ENCODE measurements around the gene TMC6.
A peak's percentile ranks its signal among the peaks of the same experiment; 100 is the strongest.
"Not testable (repeated sequence)": the region's sequence is repeated elsewhere in the genome, so short reads cannot be mapped to it uniquely, and the experiment has no call there.

TMC6 gene

DNA sequence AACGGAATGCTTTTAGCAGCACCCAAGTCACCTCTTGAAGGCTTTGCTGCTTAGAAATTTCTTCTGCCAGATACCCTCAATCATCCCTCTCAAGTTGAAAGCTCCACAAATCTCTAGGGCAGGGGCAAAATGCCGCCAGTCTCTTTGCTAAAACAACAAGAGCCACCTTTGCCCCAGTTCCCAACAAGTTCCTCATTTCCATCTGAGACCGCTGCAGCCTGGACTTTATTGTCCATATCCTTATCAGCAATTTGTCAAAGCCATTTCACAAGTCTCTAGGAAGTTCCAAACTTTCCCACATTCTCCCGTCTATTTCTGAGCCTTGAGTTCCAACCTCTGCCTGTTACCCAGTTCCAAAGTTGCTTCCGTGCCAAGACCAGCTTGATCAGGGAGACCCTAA, 27.4 kb downstream of the TMC6 start:
- Mint-ChIP-seq H3K4me3 (no peak overlapping the region), H3K36me3 (peaks cover 9% of the 10 kb centered on the region), H3K9me3 (no peaks in the 10 kb centered on the region), H3K27ac (peak overlapping the region; percentile 30), H3K4me1 (no peaks in the 10 kb centered on the region), H3K27me3 (no peaks in the 10 kb centered on the region)

GRCh38 chr17:78096093-78096492, 32.5 kb downstream of the TMC6 start:
- Mint-ChIP-seq H3K36me3 (peaks cover 11% of the 10 kb centered on the region), H3K27me3 (no peaks in the 10 kb centered on the region), H3K4me3 (no peak overlapping the region), H3K9me3 (no peaks in the 10 kb centered on the region), H3K27ac (no peak overlapping the region), H3K4me1 (no peaks in the 10 kb centered on the region)

- Mint-ChIP-seq H3K36me3 (peaks cover 9% of the 10 kb centered on the region), H3K4me1 (no peaks in the 10 kb centered on the region), H3K27me3 (no peaks in the 10 kb centered on the region), H3K27ac (peak overlapping the region; percentile 8), H3K9me3 (no peaks in the 10 kb centered on the region), H3K4me3 (no peak overlapping the region)
These were observed 33.5 kb downstream of the TMC6 start for GRCh38 chr17:78095035-78095434.

DNA sequence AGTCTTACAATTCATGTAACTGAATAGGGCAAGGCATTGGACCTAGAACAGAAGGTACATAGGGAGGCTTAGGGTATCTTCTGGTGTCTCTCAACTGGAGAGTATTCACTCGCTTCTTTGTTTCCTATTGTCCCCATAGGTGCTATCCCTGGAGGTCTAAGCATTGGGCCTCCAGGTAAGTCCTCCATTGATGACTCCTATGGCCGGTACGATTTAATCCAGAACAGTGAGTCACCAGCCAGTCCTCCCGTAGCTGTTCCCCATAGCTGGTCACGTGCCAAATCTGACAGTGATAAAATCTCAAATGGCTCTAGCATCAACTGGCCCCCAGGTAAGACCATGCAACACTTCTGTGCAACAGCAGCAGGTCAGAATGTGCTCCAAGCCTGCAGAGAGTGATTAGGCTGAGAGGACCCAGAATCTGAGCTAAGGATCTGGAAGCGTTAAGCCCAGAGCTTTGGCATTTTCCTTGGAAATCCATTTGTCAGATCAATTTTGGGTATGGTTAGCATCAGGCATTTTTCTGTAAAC, 35.7 kb downstream of the TMC6 start:
- Mint-ChIP-seq H3K9me3 (no peaks in the 10 kb centered on the region), H3K27me3 (no peaks in the 10 kb centered on the region), H3K4me1 (peaks cover 3% of the 10 kb centered on the region), H3K36me3 (peaks cover 2% of the 10 kb centered on the region), H3K4me3 (no peak overlapping the region), H3K27ac (no peak overlapping the region)

DNA sequence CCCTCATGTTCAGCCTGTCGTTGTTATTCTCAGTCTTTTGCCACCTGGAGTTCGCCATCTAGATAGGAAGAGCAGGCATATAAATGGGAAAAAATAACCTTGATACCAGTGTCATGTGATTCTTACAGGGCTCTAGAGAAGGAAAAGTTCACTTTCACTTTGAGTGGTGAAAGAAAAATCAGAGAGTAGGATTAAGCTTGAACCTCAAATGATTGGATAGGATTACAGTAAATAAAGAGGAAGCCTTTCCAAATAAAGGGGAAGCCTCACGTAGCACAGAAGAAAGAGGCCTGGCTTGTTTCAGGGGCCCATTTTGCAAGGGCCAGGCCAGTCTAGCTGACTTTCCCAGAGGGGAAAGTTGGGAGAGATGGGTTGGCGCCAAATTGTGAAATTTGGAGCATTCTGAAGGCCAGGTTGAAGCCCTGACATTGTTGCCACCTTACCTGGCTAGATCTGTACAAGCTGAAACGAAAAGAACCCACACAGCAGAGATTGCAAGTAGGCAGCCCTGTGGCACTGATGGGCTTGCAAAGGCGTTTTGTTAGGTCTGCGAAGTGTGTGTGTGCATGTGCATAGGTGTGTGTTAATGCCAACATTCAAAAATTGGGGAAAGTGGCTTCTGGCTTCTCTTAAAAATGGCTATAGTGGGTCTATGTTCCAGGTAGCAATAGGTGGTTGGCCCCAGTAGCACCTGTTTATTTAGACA, 38.8 kb downstream of the TMC6 start:
- Mint-ChIP-seq H3K9me3 (no peaks in the 10 kb centered on the region), H3K27me3 (no peaks in the 10 kb centered on the region), H3K36me3 (peaks cover 4% of the 10 kb centered on the region), H3K27ac (peak overlapping the region; percentile 43), H3K4me3 (no peak overlapping the region), H3K4me1 (peaks cover 3% of the 10 kb centered on the region)

- no peaks in the 10 kb centered on the region for H3K9me3 Mint-ChIP-seq
- no peaks in the 10 kb centered on the region for H3K27me3 Mint-ChIP-seq
- H3K27ac Mint-ChIP-seq, result peak overlapping the region; percentile 32
- H3K4me1 Mint-ChIP-seq, result peaks cover 3% of the 10 kb centered on the region
- H3K4me3 Mint-ChIP-seq, result no peak overlapping the region
- H3K36me3 Mint-ChIP-seq, result peaks cover 4% of the 10 kb centered on the region
These were observed 40.0 kb downstream of the TMC6 start for GRCh38 chr17:78088529-78088928.

DNA sequence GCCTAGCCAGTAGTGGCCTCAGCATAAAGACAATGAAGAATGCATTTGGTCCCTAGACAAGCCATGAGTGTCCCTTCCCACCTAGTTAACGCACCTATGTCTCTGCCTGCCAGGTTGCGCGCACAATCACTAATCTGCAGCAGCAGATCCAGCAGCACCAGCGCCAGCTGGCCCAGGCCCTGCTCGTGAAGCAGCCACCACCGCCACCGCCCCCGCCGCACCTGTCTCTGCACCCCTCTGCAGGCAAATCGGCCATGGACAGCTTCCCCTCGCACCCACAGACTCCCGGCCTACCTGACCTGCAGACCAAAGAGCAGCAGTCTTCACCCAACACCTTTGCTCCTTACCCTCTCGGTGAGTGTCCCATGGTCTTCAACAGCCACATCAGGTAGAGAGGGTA, 41.8 kb downstream of the TMC6 start:
- H3K4me1 Mint-ChIP-seq, result peaks cover 3% of the 10 kb centered on the region
- no peaks in the 10 kb centered on the region for H3K9me3 Mint-ChIP-seq
- no peaks in the 10 kb centered on the region for H3K27me3 Mint-ChIP-seq
- H3K36me3 Mint-ChIP-seq, result peaks cover 3% of the 10 kb centered on the region
- H3K4me3 Mint-ChIP-seq, result no peak overlapping the region
- peak overlapping the region; percentile 27 for H3K27ac Mint-ChIP-seq

GRCh38 chr17:78082988-78083387, 45.6 kb downstream of the TMC6 start:
- Mint-ChIP-seq H3K4me1 (no peaks in the 10 kb centered on the region), H3K27ac (no peak overlapping the region), H3K4me3 (no peak overlapping the region), H3K36me3 (peaks cover 7% of the 10 kb centered on the region), H3K27me3 (no peaks in the 10 kb centered on the region), H3K9me3 (no peaks in the 10 kb centered on the region)

- not testable (repeated sequence) for H3K27ac Mint-ChIP-seq, H3K36me3 Mint-ChIP-seq, H3K4me3 Mint-ChIP-seq, H3K9me3 Mint-ChIP-seq, H3K4me1 Mint-ChIP-seq, H3K27me3 Mint-ChIP-seq
These were observed 46.1 kb downstream of the TMC6 start for GRCh38 chr17:78082355-78082872.

DNA sequence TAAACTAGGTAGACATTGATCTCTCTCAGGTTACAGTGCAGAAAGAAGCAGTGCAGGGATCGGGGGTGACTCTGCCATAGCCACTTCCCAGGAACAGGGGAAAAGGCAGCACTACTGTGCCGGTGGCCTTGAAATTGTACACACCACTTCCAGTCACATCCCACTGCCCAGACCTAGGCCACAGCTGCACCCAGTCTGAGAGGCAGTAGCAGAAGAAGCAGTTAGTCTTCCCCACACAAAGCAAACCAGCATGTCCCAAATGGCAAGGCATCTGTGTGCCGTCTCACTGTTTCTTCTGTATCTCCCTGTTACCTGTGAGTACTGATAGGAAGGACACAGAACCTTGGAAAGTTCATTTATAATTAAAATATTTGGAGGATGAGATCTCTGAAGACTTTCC, 47.0 kb downstream of the TMC6 start:
- no peak overlapping the region for H3K4me3 Mint-ChIP-seq
- H3K9me3 Mint-ChIP-seq, result no peaks in the 10 kb centered on the region
- H3K27me3 Mint-ChIP-seq, result no peaks in the 10 kb centered on the region
- peaks cover 7% of the 10 kb centered on the region for H3K36me3 Mint-ChIP-seq
- no peaks in the 10 kb centered on the region for H3K4me1 Mint-ChIP-seq
- H3K27ac Mint-ChIP-seq, result no peak overlapping the region

DNA sequence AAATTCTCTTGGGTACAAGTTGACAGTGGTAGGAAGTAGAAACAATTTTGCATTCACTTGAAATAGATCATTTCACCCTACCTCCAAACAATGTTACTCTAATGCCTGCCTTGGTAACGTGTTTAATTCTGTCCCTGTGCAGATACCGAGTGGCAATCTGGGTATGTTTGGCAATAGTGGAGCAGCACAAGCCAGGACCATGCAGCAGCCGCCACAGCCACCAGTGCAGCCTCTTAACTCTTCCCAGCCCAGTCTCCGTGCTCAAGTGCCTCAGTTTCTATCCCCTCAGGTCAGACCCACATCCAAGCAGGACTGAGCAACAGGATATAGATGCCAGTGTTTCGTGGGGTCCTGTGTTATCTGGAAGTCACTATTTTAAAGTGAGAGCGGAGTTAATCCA, 49.3 kb downstream of the TMC6 start:
- no peaks in the 10 kb centered on the region for H3K9me3 Mint-ChIP-seq
- no peaks in the 10 kb centered on the region for H3K4me1 Mint-ChIP-seq
- H3K4me3 Mint-ChIP-seq, result no peak overlapping the region
- peaks cover 9% of the 10 kb centered on the region for H3K36me3 Mint-ChIP-seq
- H3K27ac Mint-ChIP-seq, result no peak overlapping the region
- no peaks in the 10 kb centered on the region for H3K27me3 Mint-ChIP-seq

DNA sequence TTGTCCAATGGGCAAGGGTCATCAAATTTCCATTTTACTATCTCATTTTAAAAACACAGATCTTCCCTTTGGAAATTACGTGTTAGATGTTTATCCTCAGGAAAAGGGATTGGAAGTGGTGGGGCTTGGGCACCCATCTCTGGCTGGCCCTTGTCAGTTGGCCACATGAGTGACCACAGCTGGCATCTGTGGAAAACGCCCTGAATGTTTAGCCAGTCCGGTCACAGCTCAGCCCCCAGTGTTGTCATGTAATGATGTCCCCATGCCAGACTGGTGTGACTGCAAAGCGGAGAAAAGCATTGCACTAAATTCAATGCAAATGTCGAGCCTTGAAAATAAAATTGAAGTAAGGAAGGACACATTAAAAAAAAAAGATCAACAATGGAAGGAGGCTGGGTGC, 53.0 kb downstream of the TMC6 start:
- no peak overlapping the region for H3K4me3 Mint-ChIP-seq
- peaks cover 10% of the 10 kb centered on the region for H3K36me3 Mint-ChIP-seq
- H3K9me3 Mint-ChIP-seq, result no peaks in the 10 kb centered on the region
- H3K27ac Mint-ChIP-seq, result peak overlapping the region; percentile 65
- no peaks in the 10 kb centered on the region for H3K4me1 Mint-ChIP-seq
- H3K27me3 Mint-ChIP-seq, result no peaks in the 10 kb centered on the region

GRCh38 chr17:78075011-78075410, 53.5 kb downstream of the TMC6 start:
- Mint-ChIP-seq H3K9me3 (no peaks in the 10 kb centered on the region), H3K4me3 (no peak overlapping the region), H3K27ac (no peak overlapping the region), H3K36me3 (peaks cover 10% of the 10 kb centered on the region), H3K4me1 (no peaks in the 10 kb centered on the region), H3K27me3 (no peaks in the 10 kb centered on the region)

- peak overlapping the region; percentile 23 for H3K27ac Mint-ChIP-seq
- H3K9me3 Mint-ChIP-seq, result no peaks in the 10 kb centered on the region
- no peak overlapping the region for H3K4me3 Mint-ChIP-seq
- H3K36me3 Mint-ChIP-seq, result peaks cover 6% of the 10 kb centered on the region
- no peaks in the 10 kb centered on the region for H3K4me1 Mint-ChIP-seq
- H3K27me3 Mint-ChIP-seq, result no peaks in the 10 kb centered on the region
These were observed 55.6 kb downstream of the TMC6 start for GRCh38 chr17:78072961-78073360.

DNA sequence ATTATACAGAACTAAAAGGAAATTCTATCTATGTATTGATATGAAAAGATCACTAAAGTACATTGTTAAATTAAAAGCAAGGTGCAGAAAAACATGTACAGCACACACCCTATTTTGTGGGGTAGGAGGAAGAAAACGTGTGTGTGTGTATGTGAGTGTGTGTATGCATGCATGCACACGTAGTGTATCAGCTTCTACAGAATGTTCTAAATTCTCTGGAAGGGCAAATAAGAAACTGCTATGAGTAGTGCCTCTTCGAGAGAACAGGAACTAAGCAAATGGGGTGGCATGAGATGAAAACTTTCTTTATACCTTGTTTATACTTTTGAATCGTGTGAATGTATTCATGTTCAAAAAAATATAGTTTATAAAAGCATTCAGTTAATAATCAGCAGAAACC, 58.9 kb downstream of the TMC6 start:
- Mint-ChIP-seq H3K4me1 (no peaks in the 10 kb centered on the region), H3K27me3 (no peaks in the 10 kb centered on the region), H3K36me3 (peaks cover 3% of the 10 kb centered on the region), H3K9me3 (no peaks in the 10 kb centered on the region), H3K27ac (no peak overlapping the region), H3K4me3 (no peak overlapping the region)

GRCh38 chr17:78066976-78067375, 61.6 kb downstream of the TMC6 start:
- H3K4me3 Mint-ChIP-seq, H3K9me3 Mint-ChIP-seq, H3K27ac Mint-ChIP-seq, H3K36me3 Mint-ChIP-seq, H3K27me3 Mint-ChIP-seq, H3K4me1 Mint-ChIP-seq: not testable (repeated sequence)

DNA sequence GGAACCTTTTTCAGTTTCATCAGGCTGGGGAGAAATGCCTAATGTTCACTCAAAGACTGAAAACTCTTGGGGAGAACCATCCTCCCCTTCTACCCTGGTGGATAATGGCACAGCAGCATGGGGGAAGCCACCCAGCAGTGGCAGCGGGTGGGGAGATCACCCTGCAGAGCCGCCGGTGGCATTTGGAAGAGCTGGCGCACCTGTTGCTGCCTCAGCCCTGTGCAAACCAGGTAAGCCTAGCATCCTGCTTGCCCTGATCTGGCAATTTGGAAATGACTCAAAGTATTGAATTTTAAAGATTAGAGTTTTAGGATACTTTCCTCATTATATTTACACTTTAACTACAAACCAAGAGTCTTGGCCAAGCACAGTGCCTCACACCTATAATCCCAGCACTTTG, 63.8 kb downstream of the TMC6 start:
- Mint-ChIP-seq H3K4me1 (peaks cover 18% of the 10 kb centered on the region), H3K27ac (no peak overlapping the region), H3K4me3 (no peak overlapping the region)

More for the DNA sequence above, 63.8 kb downstream of the TMC6 start:
- Mint-ChIP-seq H3K9me3 (no peaks in the 10 kb centered on the region), H3K36me3 (no peaks in the 10 kb centered on the region), H3K27me3 (no peaks in the 10 kb centered on the region)
